GM19099 (cell line): ENCODE measurements around the gene PTPN4.

Source experiments
- POLR2A ChIP-seq: IDR thresholded peaks from 3 replicates; pipeline ENCODE4 v1.6.1; 2011; ENCODE audit warnings: low read depth; ENCODE audit not compliant: insufficient read length; ENCODE audit errors: extremely low read depth

Gene PTPN4, protein sequence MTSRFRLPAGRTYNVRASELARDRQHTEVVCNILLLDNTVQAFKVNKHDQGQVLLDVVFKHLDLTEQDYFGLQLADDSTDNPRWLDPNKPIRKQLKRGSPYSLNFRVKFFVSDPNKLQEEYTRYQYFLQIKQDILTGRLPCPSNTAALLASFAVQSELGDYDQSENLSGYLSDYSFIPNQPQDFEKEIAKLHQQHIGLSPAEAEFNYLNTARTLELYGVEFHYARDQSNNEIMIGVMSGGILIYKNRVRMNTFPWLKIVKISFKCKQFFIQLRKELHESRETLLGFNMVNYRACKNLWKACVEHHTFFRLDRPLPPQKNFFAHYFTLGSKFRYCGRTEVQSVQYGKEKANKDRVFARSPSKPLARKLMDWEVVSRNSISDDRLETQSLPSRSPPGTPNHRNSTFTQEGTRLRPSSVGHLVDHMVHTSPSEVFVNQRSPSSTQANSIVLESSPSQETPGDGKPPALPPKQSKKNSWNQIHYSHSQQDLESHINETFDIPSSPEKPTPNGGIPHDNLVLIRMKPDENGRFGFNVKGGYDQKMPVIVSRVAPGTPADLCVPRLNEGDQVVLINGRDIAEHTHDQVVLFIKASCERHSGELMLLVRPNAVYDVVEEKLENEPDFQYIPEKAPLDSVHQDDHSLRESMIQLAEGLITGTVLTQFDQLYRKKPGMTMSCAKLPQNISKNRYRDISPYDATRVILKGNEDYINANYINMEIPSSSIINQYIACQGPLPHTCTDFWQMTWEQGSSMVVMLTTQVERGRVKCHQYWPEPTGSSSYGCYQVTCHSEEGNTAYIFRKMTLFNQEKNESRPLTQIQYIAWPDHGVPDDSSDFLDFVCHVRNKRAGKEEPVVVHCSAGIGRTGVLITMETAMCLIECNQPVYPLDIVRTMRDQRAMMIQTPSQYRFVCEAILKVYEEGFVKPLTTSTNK

DNA sequence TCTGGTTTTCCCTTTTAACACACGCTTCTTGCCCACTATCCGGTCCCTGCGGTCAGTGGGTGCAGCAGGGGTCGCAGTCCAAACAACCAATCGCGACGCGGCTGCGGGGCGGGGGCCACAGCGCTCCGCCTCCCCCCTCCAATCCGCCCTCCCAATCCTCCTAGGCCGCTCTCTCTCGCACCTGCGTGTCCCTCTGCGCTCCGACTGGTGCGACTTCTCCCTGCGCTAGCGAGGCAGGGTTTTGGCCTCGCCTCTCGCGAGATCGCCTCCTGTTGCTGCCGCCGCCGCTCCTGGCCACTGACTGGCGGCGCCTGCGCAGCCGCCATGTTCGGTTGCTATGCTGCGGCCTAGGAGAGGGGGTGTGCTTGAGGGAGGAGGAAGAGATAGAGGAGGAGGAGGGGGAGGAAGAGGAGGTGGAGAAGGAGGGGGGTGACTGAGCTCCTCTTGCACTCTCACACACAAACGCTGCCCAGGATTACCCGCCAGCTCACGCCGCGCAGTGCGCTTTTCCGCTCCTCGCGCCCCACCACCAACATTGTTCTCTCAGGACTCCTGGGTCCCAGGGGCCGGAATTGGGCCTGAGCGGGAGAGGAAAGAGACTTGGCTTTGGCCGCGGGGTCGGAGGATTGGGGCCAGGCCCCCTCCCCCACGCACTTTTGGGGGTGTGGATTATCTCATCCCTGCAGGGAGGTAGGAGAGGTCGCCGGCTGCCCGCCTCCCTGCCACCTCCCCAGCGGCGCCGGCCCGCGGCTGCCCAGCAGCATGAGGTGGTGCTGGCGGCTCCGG is at the start of gene PTPN4:
Gene PTPN4, plus strand, starts transcription at position 472 of the 786 bp plus-strand sequence. CDS start 49,932 bp downstream, outside the sequence.
- peak; percentile 77 for TF ChIP-seq POLR2A

DNA sequence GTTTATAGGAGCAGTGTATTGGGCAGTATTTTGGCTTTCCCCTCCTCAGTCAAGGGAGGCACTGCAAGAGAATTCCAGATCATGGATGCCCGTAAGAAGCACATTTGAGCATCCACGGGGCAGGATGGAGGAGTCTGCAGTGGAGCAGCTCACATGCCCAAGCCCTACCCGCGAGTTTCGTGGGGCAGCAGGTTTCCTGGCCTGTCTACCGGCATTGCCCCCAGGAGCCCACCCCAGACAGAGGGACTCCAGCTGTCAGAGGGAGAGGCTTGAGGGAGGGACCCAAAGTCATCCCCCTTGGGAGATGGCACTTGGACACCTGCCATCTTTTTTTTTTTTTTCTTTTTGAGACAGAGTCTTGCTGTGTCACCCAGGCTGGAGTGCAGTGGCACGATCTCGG is 49.4 kb upstream of the PTPN4 start:
- no peak for TF ChIP-seq POLR2A

DNA sequence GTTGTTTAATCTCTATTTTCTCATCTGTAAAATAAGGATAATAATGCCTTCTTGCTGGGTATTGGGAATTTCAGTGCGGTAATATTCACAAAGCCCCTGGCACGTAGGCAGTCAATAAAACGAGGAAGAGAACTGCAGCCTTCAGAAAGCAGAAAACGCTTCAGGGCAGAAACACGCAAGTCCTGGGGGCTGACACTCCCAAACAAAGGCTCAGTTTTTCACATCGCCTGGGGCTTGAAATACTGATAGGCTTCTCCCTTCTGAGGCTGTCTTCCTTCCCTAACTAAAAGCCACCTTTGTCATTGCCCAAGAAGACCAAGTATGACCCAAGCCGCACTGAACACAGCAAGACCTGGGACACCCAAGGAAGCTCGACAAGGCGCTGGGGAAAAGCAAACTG is 48.4 kb upstream of the PTPN4 start:
- no peak for TF ChIP-seq POLR2A

DNA sequence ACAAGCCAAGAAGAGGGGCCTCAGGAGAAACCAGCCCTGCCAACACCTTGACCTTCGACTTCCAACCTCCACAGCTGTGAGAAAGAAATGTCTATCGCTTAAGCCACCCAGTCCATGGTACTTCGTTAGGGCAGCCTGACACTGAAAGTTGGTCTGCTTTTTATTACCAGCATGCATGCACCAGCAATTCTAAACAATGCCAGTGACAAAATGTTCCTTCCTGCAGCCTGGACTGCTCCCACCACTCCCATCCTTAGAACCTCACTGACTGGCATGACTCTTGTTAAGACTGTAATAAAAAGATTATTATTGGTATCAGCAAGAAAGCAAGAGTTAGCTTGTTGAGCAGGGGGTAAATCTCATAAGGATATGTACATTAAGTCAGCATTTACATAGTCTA is 47.2 kb upstream of the PTPN4 start:
- TF ChIP-seq POLR2A = no peak

DNA sequence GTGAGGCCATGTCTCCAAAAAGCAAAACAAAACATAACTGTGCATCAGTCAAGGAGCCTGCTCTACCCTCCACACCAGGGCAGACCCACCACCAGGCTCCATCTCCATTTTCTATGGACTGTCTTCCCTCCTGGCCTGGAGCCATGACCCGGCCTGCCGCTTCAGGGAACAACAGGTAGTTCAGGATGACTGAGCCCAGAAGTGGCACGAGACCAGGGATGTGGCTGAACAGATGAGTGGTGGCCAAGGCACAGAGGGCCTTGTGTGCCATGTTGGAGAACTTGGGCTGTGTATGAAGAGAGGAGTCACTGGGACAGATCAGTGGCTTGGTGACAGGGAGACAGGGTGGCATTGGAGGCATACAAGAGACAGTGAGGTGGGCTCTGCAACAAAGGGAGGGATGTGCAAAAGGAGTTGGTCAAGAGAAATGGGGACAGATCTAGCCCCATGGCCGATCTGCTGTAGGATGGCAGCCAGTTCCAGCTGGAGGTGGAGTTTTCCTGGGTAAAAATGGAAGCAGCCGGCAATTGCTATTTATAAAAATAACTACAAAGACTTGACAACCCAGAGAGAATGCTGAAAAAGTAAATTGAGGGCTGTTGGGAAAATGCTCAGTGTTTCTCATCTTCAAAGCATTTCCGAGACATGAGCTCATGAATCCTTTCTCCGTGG is 45.8 kb upstream of the PTPN4 start:
- TF ChIP-seq POLR2A = no peak

DNA sequence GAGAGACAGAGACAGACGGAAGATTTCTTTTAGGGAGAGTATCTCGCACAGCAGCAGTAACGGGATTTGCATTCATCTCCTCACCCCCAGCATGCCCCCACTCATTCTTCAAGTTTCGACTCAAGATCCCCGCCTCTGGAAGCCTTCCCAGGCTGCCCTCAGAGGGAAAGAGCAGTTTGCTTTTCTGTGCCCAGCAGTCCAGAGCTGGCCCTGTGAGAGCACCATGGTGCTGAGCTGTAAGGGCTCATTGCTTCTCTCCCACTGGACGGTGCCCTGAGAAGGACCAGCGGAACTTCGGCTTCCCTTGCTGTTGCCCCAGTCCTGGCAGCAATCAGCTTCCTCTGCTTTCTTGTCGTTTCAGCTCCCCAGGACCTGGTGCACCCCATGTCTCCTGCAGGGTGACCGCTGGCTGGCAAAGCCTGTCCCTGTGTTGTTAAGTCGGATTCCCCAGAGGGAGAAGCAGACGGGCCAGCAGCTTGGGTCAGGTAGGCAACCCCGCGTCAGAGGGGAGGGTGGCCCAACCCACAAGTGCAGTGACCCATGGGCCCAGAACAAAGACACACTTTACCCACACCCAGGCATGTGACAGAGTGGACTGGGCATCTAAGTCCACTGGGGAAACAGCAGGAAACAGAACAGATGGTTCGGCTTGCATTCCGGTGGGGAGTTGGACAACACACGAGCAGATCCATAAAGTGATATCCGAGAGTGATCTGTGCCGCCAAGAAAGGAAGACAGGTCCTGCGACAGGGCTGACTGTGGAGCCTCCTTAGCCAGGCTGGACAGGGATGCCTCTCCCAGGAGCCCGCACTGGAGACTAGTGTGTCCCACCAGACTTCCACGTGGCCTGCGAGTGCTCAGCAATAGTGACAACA is 44.1 kb upstream of the PTPN4 start:
- TF ChIP-seq POLR2A = no peak

DNA sequence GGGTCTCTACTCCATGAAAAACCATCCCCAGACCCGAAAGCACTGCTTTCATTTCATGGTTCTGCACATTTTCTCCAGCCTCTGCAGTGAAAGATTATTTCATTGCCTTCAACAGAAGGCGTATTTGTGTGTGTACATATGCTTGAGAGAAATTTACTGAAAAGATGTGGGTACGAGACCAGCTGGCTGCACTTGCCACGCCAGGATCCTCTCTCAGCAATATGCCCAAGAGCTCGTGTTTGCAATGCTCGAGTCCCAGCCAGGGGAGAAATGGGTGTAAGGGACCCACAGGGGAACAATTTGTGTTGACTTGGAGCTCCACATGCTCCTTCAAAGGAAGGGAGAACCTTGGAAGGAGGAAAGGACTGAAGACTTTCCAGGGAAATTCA is 43.4 kb upstream of the PTPN4 start:
- TF ChIP-seq POLR2A = no peak

DNA sequence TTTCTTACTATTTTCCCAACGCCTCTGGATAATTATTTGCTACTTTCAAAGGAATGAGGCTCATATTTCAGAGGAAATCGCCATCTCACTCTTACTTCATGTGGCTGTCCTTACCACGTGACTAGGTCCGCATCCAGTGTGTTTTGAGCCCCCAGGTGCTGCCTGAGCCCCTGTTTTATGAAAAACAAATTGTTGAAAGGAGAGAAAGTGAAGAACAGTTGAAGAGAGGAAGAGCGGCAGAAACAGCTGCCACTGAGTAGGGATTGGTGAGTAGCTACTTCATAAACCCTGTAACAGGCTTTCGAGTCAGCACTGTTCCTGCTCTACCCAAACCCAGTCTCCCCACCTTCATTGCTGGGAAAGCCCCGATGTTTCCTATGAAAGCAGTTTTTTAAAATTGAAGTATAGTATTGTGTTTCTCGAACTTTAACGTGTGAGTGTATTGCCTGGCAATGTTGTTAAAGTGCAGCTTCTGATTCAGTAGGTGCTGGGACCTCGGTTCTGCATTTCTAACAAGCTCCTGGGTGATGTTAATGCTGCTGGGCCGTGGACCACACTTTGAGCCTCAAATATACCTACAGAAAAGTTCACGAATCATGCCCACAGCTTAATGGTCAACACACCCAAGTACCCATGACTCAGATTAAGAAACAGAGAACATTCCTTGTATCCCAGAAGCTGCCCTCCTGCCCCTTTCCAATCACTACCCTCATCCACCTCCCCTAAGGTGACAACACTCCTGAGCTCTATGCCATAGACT is 41.0 kb upstream of the PTPN4 start:
- TF ChIP-seq POLR2A = no peak

DNA sequence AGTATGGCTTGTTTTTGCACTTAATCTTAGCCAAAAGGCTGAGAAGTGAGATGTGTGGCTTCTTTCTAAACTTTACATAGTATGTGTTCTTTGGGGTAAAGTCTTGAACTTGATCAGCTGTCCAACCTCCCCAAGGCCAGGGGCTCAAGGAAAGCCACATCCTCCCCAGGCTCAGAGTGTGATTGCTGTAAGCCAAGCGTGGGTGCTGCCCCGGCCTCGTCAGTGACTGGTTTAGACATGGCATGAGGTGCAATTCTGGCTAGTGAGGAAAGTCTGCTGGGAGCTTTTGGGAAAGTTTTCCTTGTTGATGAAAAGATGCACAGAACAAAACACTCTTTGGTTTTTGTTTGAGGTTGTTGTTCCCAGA is 40.5 kb upstream of the PTPN4 start:
- TF ChIP-seq POLR2A = no peak

DNA sequence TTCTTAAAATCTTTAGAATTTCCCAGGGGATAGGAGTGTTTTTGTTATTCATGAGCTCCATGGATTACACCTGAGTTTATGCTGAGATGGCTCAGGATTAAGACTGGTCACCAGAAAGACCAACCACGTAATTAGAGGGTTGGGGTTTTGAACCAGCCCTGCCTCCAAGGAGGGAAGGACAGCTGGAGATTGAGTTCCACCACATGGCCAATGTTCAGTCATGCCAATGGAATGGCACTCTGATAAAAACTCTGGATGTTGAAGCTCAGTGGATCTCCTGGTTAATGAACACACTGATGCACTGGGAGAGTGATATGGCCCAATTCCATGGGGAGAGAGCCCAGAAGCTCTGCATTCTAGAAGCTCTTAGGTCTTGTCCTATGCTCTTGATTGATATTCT is 38.7 kb upstream of the PTPN4 start:
- TF ChIP-seq POLR2A = no peak

DNA sequence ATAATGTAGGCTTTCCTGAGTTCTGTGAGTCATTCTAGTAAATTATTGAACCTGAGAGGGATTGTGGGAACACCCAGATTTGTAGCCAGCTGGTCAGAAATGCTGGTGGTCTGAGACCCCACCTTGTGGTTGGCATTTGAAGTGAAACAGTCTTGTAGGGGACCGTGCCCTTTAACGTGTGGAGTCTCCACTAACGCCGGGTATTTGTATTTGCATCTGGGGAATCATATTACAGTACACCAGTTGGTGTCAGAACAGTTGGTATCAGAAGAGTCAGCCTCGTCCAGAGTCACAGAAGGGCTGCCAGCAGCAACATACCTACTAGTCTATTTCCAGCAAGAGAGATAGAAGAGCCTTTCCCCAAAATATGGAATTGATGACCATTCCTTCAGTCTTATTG is 38.3 kb upstream of the PTPN4 start:
- TF ChIP-seq POLR2A = no peak

DNA sequence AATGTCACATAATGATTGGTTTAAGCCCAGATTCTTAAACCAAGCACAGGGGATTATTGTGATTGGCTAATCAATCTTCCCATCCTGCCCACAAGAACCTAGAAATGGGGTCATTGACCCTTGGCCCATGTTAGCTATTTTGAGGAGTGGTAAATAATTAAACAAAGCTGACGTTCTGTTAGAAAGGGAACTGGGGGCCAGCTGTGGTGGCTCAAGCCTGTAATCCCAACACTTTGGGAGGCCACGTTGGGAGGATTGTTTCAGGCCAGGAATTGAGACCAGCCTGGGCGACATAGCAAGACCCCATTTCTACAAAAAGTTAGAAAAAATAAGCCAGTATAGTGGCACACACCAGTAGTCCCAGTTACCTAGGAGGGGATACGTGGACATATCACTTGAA is 37.8 kb upstream of the PTPN4 start:
- TF ChIP-seq POLR2A = no peak

DNA sequence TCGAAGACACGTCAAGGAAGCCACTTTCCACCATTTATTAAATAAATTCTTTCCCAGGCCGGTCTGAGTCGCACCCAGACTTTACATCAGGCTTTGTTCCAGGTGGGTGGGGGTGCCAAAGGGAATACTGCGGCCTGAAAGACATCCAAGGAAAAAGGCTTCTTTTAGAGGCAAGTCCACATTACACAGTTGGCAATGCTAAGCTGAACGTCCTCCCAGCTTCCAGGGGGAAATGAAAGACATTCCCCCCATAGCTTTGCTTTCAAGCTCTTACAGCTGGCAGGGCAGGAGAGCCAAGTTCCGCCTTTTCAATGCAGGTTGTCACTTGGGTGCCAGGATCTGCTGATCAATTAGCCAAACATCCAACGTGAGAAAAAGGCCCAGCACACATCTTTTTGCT is 36.5 kb upstream of the PTPN4 start:
- TF ChIP-seq POLR2A = no peak
